HG03442 (cell line): ENCODE data around the gene TBX1.

Experiments
- ATAC-seq: cut with Tn5 transposase; IDR thresholded peaks from one replicate; pipeline ENCODE4 v1.9.1; 2021; ENCODE audit warnings: mild to moderate bottlenecking, moderate library complexity; ENCODE audit not compliant: unreplicated experiment

TBX1 gene

GRCh38 chr22:19760058-19760950 is at the start of gene TBX1:
TBX1 (plus strand) TSS chr22:19760778; CDS start chr22:19760844, 66 bp downstream.
- no peak for ATAC-seq

- no peak for ATAC-seq
Observed at GRCh38 chr22:19713245-19713644, 47.3 kb upstream of the TBX1 start.

GRCh38 chr22:19713650-19714311 is 46.8 kb upstream of the TBX1 start:
- no peak for ATAC-seq

GRCh38 chr22:19714312-19715187 is 46.0 kb upstream of the TBX1 start, which contains the start of gene SEPTIN5:
SEPTIN5 (plus strand) TSS chr22:19714503; CDS start chr22:19714589, 86 bp downstream.
- ATAC-seq, result no peak

- ATAC-seq, result no peak
Observed at GRCh38 chr22:19715188-19715930, 45.2 kb upstream of the TBX1 start.

GRCh38 chr22:19716041-19716828 is 44.3 kb upstream of the TBX1 start:
- ATAC-seq, result no peak

GRCh38 chr22:19716829-19717105 is 43.8 kb upstream of the TBX1 start:
- ATAC-seq, result no peak

- no peak for ATAC-seq
Observed at GRCh38 chr22:19717181-19717580, 43.4 kb upstream of the TBX1 start.

GRCh38 chr22:19717691-19718455 is 42.7 kb upstream of the TBX1 start:
- no peak for ATAC-seq

GRCh38 chr22:19718456-19719049 is 42.0 kb upstream of the TBX1 start:
- ATAC-seq, result no peak

GRCh38 chr22:19719050-19719482 is 41.5 kb upstream of the TBX1 start:
- no peak for ATAC-seq

- ATAC-seq, result no peak
Observed at GRCh38 chr22:19719488-19720021, 41.0 kb upstream of the TBX1 start.

- ATAC-seq, result no peak
Observed at GRCh38 chr22:19720150-19720827, 40.3 kb upstream of the TBX1 start.

- no peak for ATAC-seq
Observed at GRCh38 chr22:19720999-19721329, 39.6 kb upstream of the TBX1 start.

- ATAC-seq, result no peak
Observed at GRCh38 chr22:19721330-19722177, 39.0 kb upstream of the TBX1 start.

GRCh38 chr22:19722178-19722981 is 38.2 kb upstream of the TBX1 start:
- ATAC-seq, result no peak

GRCh38 chr22:19722982-19723231 is 37.7 kb upstream of the TBX1 start:
- no peak for ATAC-seq
